HCT116 (cell line): ENCODE data around the gene MLLT11.

Source experiments
- CBX3 ChIP-seq: IDR thresholded peaks from 2 replicates; pipeline ENCODE4 v1.6.1; 2012; ENCODE audit warnings: low read depth
- CTCF ChIP-seq, 3 experiments: fragments of 200-600 bp in 1 of 3; sonication (generic) in 1 of 3; IDR thresholded peaks in 2 of 3; conservative IDR thresholded peaks in 1 of 3; 2 replicates each; pipeline ENCODE4 v1.5.1; 2012 to 2017; ENCODE audit warnings: low read depth in 2 of 3, low read length in 2 of 3, antibody characterized with exemption in 1 of 3, borderline replicate concordance in 1 of 3, control low read depth in 1 of 3, mild to moderate bottlenecking in 1 of 3, mixed read lengths in 1 of 3, mixed run types in 1 of 3, moderate library complexity in 1 of 3; ENCODE audit not compliant: insufficient read depth in 1 of 3
- EGR1 ChIP-seq: IDR thresholded peaks from 2 replicates; pipeline ENCODE4 v1.6.1; 2012; ENCODE audit warnings: low read depth
- EZH2 ChIP-seq: fragments of 200-600 bp; sonication (generic); IDR thresholded peaks from 2 replicates; pipeline ENCODE4 v1.6.1; 2017; ENCODE audit warnings: antibody characterized with exemption, mixed run types
- POLR2A ChIP-seq: IDR thresholded peaks from 2 replicates; pipeline ENCODE4 v1.7.0; 2011; ENCODE audit warnings: borderline replicate concordance; ENCODE audit not compliant: insufficient read depth, insufficient read length; ENCODE audit errors: extremely low read depth
- POLR2AphosphoS5 ChIP-seq: IDR thresholded peaks from 2 replicates; pipeline ENCODE4 v1.6.1; 2011; ENCODE audit warnings: mild to moderate bottlenecking, low read depth, low read length, moderate library complexity
- SP1 ChIP-seq: IDR thresholded peaks from 2 replicates; pipeline ENCODE4 v1.6.1; 2012; ENCODE audit warnings: low read depth
- YY1 ChIP-seq: IDR thresholded peaks from 2 replicates; pipeline ENCODE4 v1.6.1; 2011; ENCODE audit warnings: low read length, low read depth, moderate library complexity, mild to moderate bottlenecking; ENCODE audit not compliant: insufficient replicate concordance; ENCODE audit errors: extremely low read depth
- TF ChIP-seq, protein P1 (sequence below): IDR thresholded peaks from 2 replicates; pipeline ENCODE4 v1.6.1; 2012
- TF ChIP-seq, protein P2 (sequence below): IDR thresholded peaks from 2 replicates; pipeline ENCODE4 v1.6.1; 2012; ENCODE audit warnings: low read depth

- TF ChIP-seq CTCF (IDR thresholded peaks at IDR 0.05 in 2 of 3, conservative IDR thresholded peaks at IDR 0.05 in 1 of 3; ENCODE audit: borderline replicate concordance in 1 of 3, insufficient read depth in 1 of 3, low read depth in 2 of 3, low read length in 2 of 3) (no peak), SP1 (no peak), EZH2 (no peak), POLR2A (no peak), EGR1 (no peak), YY1 (no peak), POLR2AphosphoS5 (no peak), CBX3 (no peak)
- TF ChIP-seq, protein P1, sequence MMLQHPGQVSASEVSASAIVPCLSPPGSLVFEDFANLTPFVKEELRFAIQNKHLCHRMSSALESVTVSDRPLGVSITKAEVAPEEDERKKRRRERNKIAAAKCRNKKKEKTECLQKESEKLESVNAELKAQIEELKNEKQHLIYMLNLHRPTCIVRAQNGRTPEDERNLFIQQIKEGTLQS, result no peak
- TF ChIP-seq, protein P2, sequence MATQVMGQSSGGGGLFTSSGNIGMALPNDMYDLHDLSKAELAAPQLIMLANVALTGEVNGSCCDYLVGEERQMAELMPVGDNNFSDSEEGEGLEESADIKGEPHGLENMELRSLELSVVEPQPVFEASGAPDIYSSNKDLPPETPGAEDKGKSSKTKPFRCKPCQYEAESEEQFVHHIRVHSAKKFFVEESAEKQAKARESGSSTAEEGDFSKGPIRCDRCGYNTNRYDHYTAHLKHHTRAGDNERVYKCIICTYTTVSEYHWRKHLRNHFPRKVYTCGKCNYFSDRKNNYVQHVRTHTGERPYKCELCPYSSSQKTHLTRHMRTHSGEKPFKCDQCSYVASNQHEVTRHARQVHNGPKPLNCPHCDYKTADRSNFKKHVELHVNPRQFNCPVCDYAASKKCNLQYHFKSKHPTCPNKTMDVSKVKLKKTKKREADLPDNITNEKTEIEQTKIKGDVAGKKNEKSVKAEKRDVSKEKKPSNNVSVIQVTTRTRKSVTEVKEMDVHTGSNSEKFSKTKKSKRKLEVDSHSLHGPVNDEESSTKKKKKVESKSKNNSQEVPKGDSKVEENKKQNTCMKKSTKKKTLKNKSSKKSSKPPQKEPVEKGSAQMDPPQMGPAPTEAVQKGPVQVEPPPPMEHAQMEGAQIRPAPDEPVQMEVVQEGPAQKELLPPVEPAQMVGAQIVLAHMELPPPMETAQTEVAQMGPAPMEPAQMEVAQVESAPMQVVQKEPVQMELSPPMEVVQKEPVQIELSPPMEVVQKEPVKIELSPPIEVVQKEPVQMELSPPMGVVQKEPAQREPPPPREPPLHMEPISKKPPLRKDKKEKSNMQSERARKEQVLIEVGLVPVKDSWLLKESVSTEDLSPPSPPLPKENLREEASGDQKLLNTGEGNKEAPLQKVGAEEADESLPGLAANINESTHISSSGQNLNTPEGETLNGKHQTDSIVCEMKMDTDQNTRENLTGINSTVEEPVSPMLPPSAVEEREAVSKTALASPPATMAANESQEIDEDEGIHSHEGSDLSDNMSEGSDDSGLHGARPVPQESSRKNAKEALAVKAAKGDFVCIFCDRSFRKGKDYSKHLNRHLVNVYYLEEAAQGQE, result no peak
Observed at GRCh38 chr1:151055581-151055980, 4.6 kb upstream of the MLLT11 start.
